ENCODE data around the gene PTPRK.

DNA sequence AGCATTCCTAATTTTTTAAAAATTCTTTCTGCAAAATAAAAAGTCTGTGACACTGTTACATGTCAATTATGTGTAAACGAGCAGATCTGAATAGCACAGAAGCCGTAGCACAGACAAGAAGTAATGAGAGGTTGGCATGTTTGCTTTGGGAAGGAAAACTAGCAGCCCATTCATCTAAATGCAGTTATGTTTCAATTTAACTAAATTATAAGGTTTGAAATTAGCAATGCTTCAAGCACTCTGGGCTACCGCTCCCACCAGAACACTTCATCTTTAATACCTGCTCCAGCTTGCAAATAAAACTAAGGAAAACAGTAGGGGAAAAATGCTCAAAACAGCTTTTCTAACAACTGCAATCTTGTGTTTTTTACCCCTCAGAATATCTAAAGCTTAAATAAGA lies 73.9 kb downstream of the PTPRK start:
- TF ChIP-seq SUZ12 (IDR thresholded peaks at IDR 0.05) (no peak), HDGF (IDR thresholded peaks at IDR 0.05; ENCODE audit: borderline replicate concordance) (no peak), FOXM1 (IDR thresholded peaks at IDR 0.05; ENCODE audit: borderline replicate concordance) (no peak), TARDBP (IDR thresholded peaks at IDR 0.05) (no peak), BHLHE40 (IDR thresholded peaks at IDR 0.05; ENCODE audit: borderline replicate concordance) (no peak), SP1 (IDR thresholded peaks at IDR 0.05) (no peak), FOXA1 (IDR thresholded peaks at IDR 0.05) (no peak), L3MBTL2 (conservative IDR thresholded peaks at IDR 0.05) (no peak), ZNF384 (IDR thresholded peaks at IDR 0.05) (no peak), FOXK2 (IDR thresholded peaks at IDR 0.05) (no peak), NFRKB (IDR thresholded peaks at IDR 0.05) (no peak)

All from HEK293T (cell line).